SJCRH30 (cell line): ENCODE results near the gene NUCB1. TPM values are rescaled to one million over a fixed set of nuclear protein-coding genes. Genes with fewer than 3 reads are reported as not detected.

ENCODE experiments used
- total RNA-seq: library from RNA; depleted of rRNA; stranded (reverse); fragments of >200 nt; shearing (Covaris generic); gene quantifications from 2 replicates; pipeline ENCODE4 v1.2.3, GENCODE V29; 2014; rRNA removed

Gene NUCB1
- total RNA-seq, 1 experiment from 2014 or later: 91.2 TPM

Other genes starting within 250 kb of the NUCB1 start
- gene NTN5, start 227.3 kb upstream of the NUCB1 start, total RNA-seq: 151 and 155 TPM in 2 replicates
- gene FUT2, start 204.3 kb upstream of the NUCB1 start, total RNA-seq: 0.08 and 0.30 TPM in 2 replicates
- gene MAMSTR, start 180.6 kb upstream of the NUCB1 start, total RNA-seq: 19.5 and 24.5 TPM in 2 replicates
- 0.99 and 1.5 TPM in 2 replicates for gene RASIP1, start 159.7 kb upstream of the NUCB1 start, total RNA-seq
- gene IZUMO1, start 153.4 kb upstream of the NUCB1 start, total RNA-seq: not detected in 2 replicates
- not detected in 2 replicates for gene FUT1, start 147.7 kb upstream of the NUCB1 start, total RNA-seq
- gene FGF21, start 144.8 kb upstream of the NUCB1 start, total RNA-seq: not detected in 2 replicates
- 31.7 and 36.0 TPM in 2 replicates for gene BCAT2, start 89.3 kb upstream of the NUCB1 start, total RNA-seq
- not detected in 2 replicates for gene HSD17B14, start 63.8 kb upstream of the NUCB1 start, total RNA-seq
- gene PLEKHA4, start 31.7 kb upstream of the NUCB1 start, total RNA-seq: 19.3 and 26.6 TPM in 2 replicates
- gene PPP1R15A, start 27.9 kb upstream of the NUCB1 start, total RNA-seq: 11.1 and 12.5 TPM in 2 replicates
- gene TULP2, start 1.6 kb upstream of the NUCB1 start, total RNA-seq: not detected in 2 replicates
- gene DHDH, start 33.4 kb downstream of the NUCB1 start, total RNA-seq: not detected in 2 replicates
- gene BAX, start 54.6 kb downstream of the NUCB1 start, total RNA-seq: 49.1 and 56.9 TPM in 2 replicates
- 1,133 and 1,259 TPM in 2 replicates for gene FTL, start 65.0 kb downstream of the NUCB1 start, total RNA-seq
- gene GYS1, start 93.0 kb downstream of the NUCB1 start, total RNA-seq: 38.9 and 42.8 TPM in 2 replicates
- gene RUVBL2, start 93.6 kb downstream of the NUCB1 start, total RNA-seq: 139 and 152 TPM in 2 replicates
- not detected in 2 replicates for gene LHB, start 116.8 kb downstream of the NUCB1 start, total RNA-seq
- not detected in 2 replicates for gene CGB3, start 124.0 kb downstream of the NUCB1 start, total RNA-seq
- gene CGB2, start 131.6 kb downstream of the NUCB1 start, total RNA-seq: not detected in 2 replicates
- gene CGB1, start 136.6 kb downstream of the NUCB1 start, total RNA-seq: not detected in 2 replicates
- not detected in 2 replicates for gene CGB5, start 143.5 kb downstream of the NUCB1 start, total RNA-seq
- gene CGB8, start 148.8 kb downstream of the NUCB1 start, total RNA-seq: not detected in 2 replicates
- not detected in 2 replicates for gene CGB7, start 157.4 kb downstream of the NUCB1 start, total RNA-seq
- not detected in 2 replicates for gene NTF4, start 164.5 kb downstream of the NUCB1 start, total RNA-seq
- not detected in 2 replicates for gene KCNA7, start 172.4 kb downstream of the NUCB1 start, total RNA-seq
- gene SNRNP70, start 185.1 kb downstream of the NUCB1 start, total RNA-seq: 241 and 253 TPM in 2 replicates
- gene LIN7B, start 214.1 kb downstream of the NUCB1 start, total RNA-seq: 4.1 and 5.0 TPM in 2 replicates
- gene C19orf73, start 218.8 kb downstream of the NUCB1 start, total RNA-seq: 0.99 and 1.7 TPM in 2 replicates
- 20.8 and 27.1 TPM in 2 replicates for gene PPFIA3, start 219.2 kb downstream of the NUCB1 start, total RNA-seq